K562 (cell line): ENCODE data around the gene SLC30A1. TPM values are rescaled to one million over a fixed set of nuclear protein-coding genes. Genes with fewer than 3 reads are reported as not detected.
A peak's percentile ranks its signal among the peaks of the same experiment; 100 is the strongest.

ENCODE experiments used
- BCLAF1 ChIP-seq, 2 experiments: fragments of 450-650 bp in 1 of 2; IDR thresholded peaks; 2 replicates each; pipeline ENCODE4 v1.6.1; 2011 to 2017; ENCODE audit warnings: low read depth in 2 of 2, antibody characterized with exemption in 1 of 2, borderline replicate concordance in 1 of 2, low read length in 1 of 2, mild to moderate bottlenecking in 1 of 2, mixed read lengths in 1 of 2; ENCODE audit not compliant: control insufficient read depth in 1 of 2
- DPF2 ChIP-seq: fragments of 450-650 bp; IDR thresholded peaks from 2 replicates; pipeline ENCODE4 v1.6.1; 2016
- GMEB1 ChIP-seq: fragments of 250-450 bp; sonication (Bioruptor Pico); IDR thresholded peaks from 2 replicates; pipeline ENCODE4 v1.4.0; 2020; ENCODE audit warnings: mild to moderate bottlenecking
- HDAC6 ChIP-seq: IDR thresholded peaks from 2 replicates; pipeline ENCODE4 v1.6.1; 2012; ENCODE audit warnings: low read depth, mild to moderate bottlenecking, control low read depth, inconsistent platforms, low read length, moderate library complexity
- HIVEP1 ChIP-seq: fragments of 250-450 bp; sonication (Bioruptor Pico); IDR thresholded peaks from 2 replicates; pipeline ENCODE4 v1.4.0; 2020; ENCODE audit warnings: mild to moderate bottlenecking
- KLF13 ChIP-seq: fragments of 450-650 bp; IDR thresholded peaks from 2 replicates; pipeline ENCODE4 v1.6.1; 2016; ENCODE audit warnings: missing genetic modification characterization, low read depth, mild to moderate bottlenecking, missing compliant biosample characterization, moderate library complexity, borderline replicate concordance
- MTA1 ChIP-seq: fragments of 450-650 bp; IDR thresholded peaks from 2 replicates; pipeline ENCODE4 v1.6.1; 2017; ENCODE audit warnings: borderline replicate concordance
- NBN ChIP-seq: fragments of 450-650 bp; IDR thresholded peaks from 2 replicates; pipeline ENCODE4 v1.6.1; 2016; ENCODE audit warnings: low read depth, mild to moderate bottlenecking
- PRPF4 ChIP-seq: fragments of 200-400 bp; formaldehyde crosslinking; IDR thresholded peaks from one replicate; pipeline ENCODE4 v1.6.1; 2017; ENCODE audit warnings: low read length, low read depth, mild to moderate bottlenecking; ENCODE audit not compliant: insufficient read depth, poor library complexity, severe bottlenecking
- RNF2 ChIP-seq: sonication (generic); IDR thresholded peaks from 2 replicates; pipeline ENCODE4 v1.6.1; 2016
- SETDB1 ChIP-seq: IDR thresholded peaks from one replicate; pipeline ENCODE4 v1.6.1; 2012; ENCODE audit warnings: low read length, control low read depth, inconsistent platforms
- STAT6 ChIP-seq: sonication (generic); formaldehyde crosslinking; IDR thresholded peaks from 2 replicates; pipeline ENCODE4 v1.8.1; 2023; ENCODE audit warnings: mild to moderate bottlenecking, missing genetic modification reagents
- TBL1XR1 ChIP-seq, 2 experiments: IDR thresholded peaks; 2 replicates each; pipeline ENCODE4 v1.6.1; 2012; ENCODE audit warnings: improper control_type of control experiment in 2 of 2, low read length in 2 of 2, mild to moderate bottlenecking in 1 of 2
- VEZF1 ChIP-seq: fragments of 200-800 bp; sonication (Bioruptor generic); IDR thresholded peaks from 2 replicates; pipeline ENCODE4 v1.6.1; 2017; ENCODE audit warnings: missing genetic modification characterization, missing compliant biosample characterization
- ZBTB26 ChIP-seq: fragments of 450-650 bp; formaldehyde crosslinking; IDR thresholded peaks from 2 replicates; pipeline ENCODE4 v1.4.0; 2022; ENCODE audit warnings: missing genetic modification characterization
- ZFP91 ChIP-seq: sonication (generic); formaldehyde crosslinking; IDR thresholded peaks from 2 replicates; pipeline ENCODE4 v1.8.0; 2022; ENCODE audit warnings: mild to moderate bottlenecking, missing genetic modification reagents
- polyA plus RNA-seq, 8 experiments: library from polyadenylated mRNA; depleted of rRNA in 4 of 8; stranded (reverse) in 5 of 8; unstranded in 3 of 8; fragments of >200 nt; fragmentation: Nextera tagmentation in 2 of 8; fragmentation: Illumina TruSeq in 1 of 8; extraction: Ambion mirVana in 2 of 8; extraction: Trizol in 1 of 8; gene quantifications; 2 replicates each; pipeline versions ENCODE4 v1.2.1 to v1.2.3, GENCODE V29; 2011 to 2014; ENCODE audit warnings: inconsistent platforms in 1 of 8, missing spikeins in 1 of 8
- total RNA-seq, 7 experiments: library from RNA; depleted of rRNA in 6 of 7; stranded (reverse); fragments of >200 nt in 6 of 7; fragmentation: Illumina TruSeq in 2 of 7; extraction: Trizol in 2 of 7; gene quantifications; 2 replicates each; pipeline versions ENCODE4 v1.2.1 to v1.2.3, GENCODE V29; 2011 to 2021; ENCODE audit warnings: low replicate concordance in 1 of 7

The SLC30A1 gene
- total and polyA plus RNA-seq, 9 of the 15 experiments (the other 6 are each of a cell fraction or from before 2014, with no cell fraction given): 4.1 to 14.4 (median 6.6) TPM

- no peak for TF ChIP-seq BCLAF1 (IDR thresholded peaks at IDR 0.05; ENCODE audit: borderline replicate concordance in 1 of 2, control insufficient read depth in 1 of 2, low read depth in 2 of 2, low read length in 1 of 2)
- TF ChIP-seq KLF13: no peak
- no peak for TF ChIP-seq NBN
- TF ChIP-seq HDAC6: no peak
- TF ChIP-seq DPF2: peak; percentile 14; the same call in 1 of the 2 replicates
- TF ChIP-seq ZBTB26 (CRISPR knock-in tag): 0 out of 2 replicates have a peak, but pooled peaks have one; percentile 29
- peak; percentile 18; the same call in 1 of the 2 replicates for TF ChIP-seq GMEB1 (CRISPR knock-in tag)
- 0 out of 2 replicates have a peak, but pooled peaks have one; percentile 39 for TF ChIP-seq MTA1
- no peak for TF ChIP-seq PRPF4
- TF ChIP-seq HIVEP1: no peak
- TF ChIP-seq SETDB1: no peak
- TF ChIP-seq VEZF1: no peak
- TF ChIP-seq RNF2: no peak
- TF ChIP-seq ZFP91 (CRISPR knock-in tag): no peak
- TF ChIP-seq TBL1XR1 (IDR thresholded peaks at IDR 0.05; ENCODE audit: low read length in 2 of 2): no peak
- TF ChIP-seq STAT6 (CRISPR knock-in tag): no peak
These were observed 32.4 kb downstream of the SLC30A1 start (continued) for GRCh38 chr1:211546543-211546942.
